Choroid plexus epithelial cell (primary cell): ENCODE results near the gene COX5A.
"Not testable (repeated sequence)": the region's sequence is repeated elsewhere in the genome, so short reads cannot be mapped to it uniquely, and the experiment has no call there.

Source experiments
- DNase-seq: peaks from one replicate; pipeline ENCODE4 v3.0.0-alpha.2; 2010; ENCODE audit warnings: low read depth
- H3K4me3 ChIP-seq: 2 replicates; pipeline ENCODE4 v1.5.1; 2011; ENCODE audit warnings: low read depth, mild to moderate bottlenecking, control low read depth, low read length, moderate library complexity
- CTCF ChIP-seq: conservative IDR thresholded peaks from 2 replicates; pipeline ENCODE4 v1.5.1; 2011; ENCODE audit warnings: low read depth, mild to moderate bottlenecking, control low read depth, inconsistent platforms, low read length, moderate library complexity

Gene COX5A

GRCh38 chr15:74892931-74893330 lies 44.9 kb downstream of the COX5A start:
- DNase-seq: no peak
- no peak for TF ChIP-seq CTCF

GRCh38 chr15:74892313-74892712 lies 45.6 kb downstream of the COX5A start:
- no peak for TF ChIP-seq CTCF
- DNase-seq: no peak
- no peak overlapping the region for H3K4me3 ChIP-seq

More at GRCh38 chr15:74892931-74893330, 44.9 kb downstream of the COX5A start:
- no peak overlapping the region for H3K4me3 ChIP-seq

- no peak for TF ChIP-seq CTCF
- no peak for DNase-seq
- H3K4me3 ChIP-seq: no peak overlapping the region
Observed at GRCh38 chr15:74891469-74891868, 46.4 kb downstream of the COX5A start.

- no peak for TF ChIP-seq CTCF
- no peak for DNase-seq
- H3K4me3 ChIP-seq: peak overlapping the region; percentile 79
Observed at GRCh38 chr15:74890665-74890960, 47.3 kb downstream of the COX5A start.

GRCh38 chr15:74889883-74890664 lies 47.8 kb downstream of the COX5A start, which contains the start of gene MPI:
Gene MPI, plus strand, starts transcription at chr15:74890042. Its CDS starts 32 bp downstream, at chr15:74890074.
- DNase-seq: peak; percentile 76
- H3K4me3 ChIP-seq: peak within 1 kb of the TSS; percentile 79
- TF ChIP-seq CTCF: no peak

GRCh38 chr15:74889390-74889882 lies 48.4 kb downstream of the COX5A start:
- H3K4me3 ChIP-seq: peak overlapping the region; percentile 79
- DNase-seq: peak; percentile 42
- no peak for TF ChIP-seq CTCF

- no peak for DNase-seq
- no peak overlapping the region for H3K4me3 ChIP-seq
- TF ChIP-seq CTCF: no peak
Observed at GRCh38 chr15:74888716-74889115, 49.2 kb downstream of the COX5A start.

- not testable (repeated sequence) for DNase-seq, H3K4me3 ChIP-seq
Observed at GRCh38 chr15:74887537-74888193, 50.2 kb downstream of the COX5A start.
